CD4-positive, alpha-beta T cell treated with Interferon gamma for 1 hour (primary cell): ENCODE data around the gene STARD13.
"Not testable (repeated sequence)": the region's sequence is repeated elsewhere in the genome, so short reads cannot be mapped to it uniquely, and the experiment has no call there.

Experiments used
- DNase-seq: peaks from one replicate; pipeline ENCODE4 v3.0.0-alpha.2; 2020

The STARD13 gene

GRCh38 chr13:33176526-33176925 is 109.0 kb downstream of the STARD13 start:
- DNase-seq: no peak

GRCh38 chr13:33175991-33176390 is 109.6 kb downstream of the STARD13 start:
- DNase-seq: no peak

- DNase-seq: no peak
Measured at GRCh38 chr13:33174931-33175330, 110.6 kb downstream of the STARD13 start.

- DNase-seq: no peak
Measured at GRCh38 chr13:33174491-33174890, 111.1 kb downstream of the STARD13 start.

- no peak for DNase-seq
Measured at GRCh38 chr13:33172911-33173310, 112.6 kb downstream of the STARD13 start.

GRCh38 chr13:33172400-33172799 is 113.2 kb downstream of the STARD13 start:
- DNase-seq: no peak

GRCh38 chr13:33169273-33169980 is 116.1 kb downstream of the STARD13 start:
- no peak for DNase-seq

- no peak for DNase-seq
Measured at GRCh38 chr13:33168321-33168960, 117.1 kb downstream of the STARD13 start.

GRCh38 chr13:33167491-33167890 is 118.1 kb downstream of the STARD13 start:
- DNase-seq: no peak

- DNase-seq: no peak
Measured at GRCh38 chr13:33165787-33166186, 119.8 kb downstream of the STARD13 start.

GRCh38 chr13:33164331-33164730 is 121.2 kb downstream of the STARD13 start:
- DNase-seq: no peak

GRCh38 chr13:33162725-33163124 is 122.8 kb downstream of the STARD13 start:
- not testable (repeated sequence) for DNase-seq

- no peak for DNase-seq
Measured at GRCh38 chr13:33158816-33159215, 126.7 kb downstream of the STARD13 start.

GRCh38 chr13:33158271-33158670 is 127.3 kb downstream of the STARD13 start:
- DNase-seq: no peak

GRCh38 chr13:33154911-33155310 is 130.6 kb downstream of the STARD13 start:
- no peak for DNase-seq

GRCh38 chr13:33153421-33154404 is 131.8 kb downstream of the STARD13 start:
- DNase-seq: no peak

GRCh38 chr13:33152389-33152788 is 133.2 kb downstream of the STARD13 start:
- DNase-seq: no peak

- DNase-seq: no peak
Measured at GRCh38 chr13:33150662-33151061, 134.9 kb downstream of the STARD13 start.

GRCh38 chr13:33150126-33150525 is 135.4 kb downstream of the STARD13 start:
- no peak for DNase-seq

- DNase-seq: no peak
Measured at GRCh38 chr13:33147832-33148231, 137.7 kb downstream of the STARD13 start.

- no peak for DNase-seq
Measured at GRCh38 chr13:33146843-33147611, 138.5 kb downstream of the STARD13 start.

- DNase-seq: no peak
Measured at GRCh38 chr13:33145667-33146066, 139.9 kb downstream of the STARD13 start.

- DNase-seq: no peak
Measured at GRCh38 chr13:33144358-33144784, 141.2 kb downstream of the STARD13 start.
